Loucy (cell line): ENCODE measurements around the gene UBL3.

Experiments
- H2AFZ ChIP-seq: fragments of 200-600 bp; sonication (generic); 2 replicates; pipeline ENCODE4 v1.6.0; 2016; ENCODE audit warnings: antibody characterized with exemption, mild to moderate bottlenecking, low read length, moderate library complexity
- H3F3A ChIP-seq: fragments of 200-600 bp; 2 replicates; pipeline ENCODE4 v1.6.0; 2016; ENCODE audit warnings: antibody characterized with exemption, low read depth, mild to moderate bottlenecking
- H3K27me3 ChIP-seq: fragments of 200-600 bp; sonication (generic); 2 replicates; pipeline ENCODE4 v1.6.1; 2014; ENCODE audit warnings: low read length, mild to moderate bottlenecking; ENCODE audit not compliant: insufficient read depth, poor library complexity, severe bottlenecking
- H3K36me3 ChIP-seq: fragments of 200-600 bp; sonication (generic); 2 replicates; pipeline ENCODE4 v1.6.1; 2016; ENCODE audit warnings: low read length; ENCODE audit not compliant: insufficient read depth
- H3K4me1 ChIP-seq: fragments of 200-600 bp; sonication (generic); 2 replicates; pipeline ENCODE4 v1.5.1; 2014; ENCODE audit warnings: low read length, mild to moderate bottlenecking; ENCODE audit not compliant: insufficient read depth, poor library complexity, severe bottlenecking
- H3K4me2 ChIP-seq: fragments of 200-600 bp; sonication (generic); 2 replicates; pipeline ENCODE4 v1.6.0; 2014; ENCODE audit warnings: antibody characterized with exemption, low read length, low read depth, mild to moderate bottlenecking; ENCODE audit not compliant: poor library complexity, severe bottlenecking
- H3K4me3 ChIP-seq: fragments of 200-600 bp; sonication (generic); 2 replicates; pipeline ENCODE4 v1.5.1; 2014; ENCODE audit warnings: low read length, mild to moderate bottlenecking, mixed read lengths; ENCODE audit not compliant: poor library complexity, severe bottlenecking
- H3K79me2 ChIP-seq: fragments of 200-600 bp; sonication (generic); 2 replicates; pipeline ENCODE4 v1.6.1; 2014; ENCODE audit warnings: low read length; ENCODE audit not compliant: insufficient read depth
- H3K9ac ChIP-seq: fragments of 200-600 bp; sonication (generic); 2 replicates; pipeline ENCODE4 v1.6.0; 2014; ENCODE audit warnings: mild to moderate bottlenecking, low read depth, low read length, moderate library complexity; ENCODE audit not compliant: poor library complexity, severe bottlenecking
- H3K9me2 ChIP-seq: fragments of 200-600 bp; sonication (generic); replicated peaks from 2 replicates; pipeline ENCODE4 v1.6.1; 2016; ENCODE audit warnings: low read depth, low read length, mixed read lengths
- H3K9me3 ChIP-seq: fragments of 200-600 bp; sonication (generic); 2 replicates; pipeline ENCODE4 v1.6.1; 2014; ENCODE audit warnings: mild to moderate bottlenecking, antibody characterized with exemption, low read length, low read depth; ENCODE audit not compliant: insufficient read depth
- H4K20me1 ChIP-seq: fragments of 200-600 bp; sonication (generic); 2 replicates; pipeline ENCODE4 v1.6.0; 2014; ENCODE audit warnings: antibody characterized with exemption, low read length, mild to moderate bottlenecking; ENCODE audit not compliant: insufficient read depth, poor library complexity, severe bottlenecking
- CTCF ChIP-seq: fragments of 200-600 bp; sonication (generic); conservative IDR thresholded peaks from 2 replicates; pipeline ENCODE4 v1.5.1; 2014; ENCODE audit warnings: mild to moderate bottlenecking, antibody characterized with exemption, low read length
- EZH2phosphoT487 ChIP-seq: fragments of 200-600 bp; IDR thresholded peaks from 2 replicates; pipeline ENCODE4 v1.6.1; 2018; ENCODE audit warnings: antibody characterized with exemption, mild to moderate bottlenecking, moderate library complexity, borderline replicate concordance

UBL3 gene

GRCh38 chr13:29875646-29876045, 25.2 kb upstream of the UBL3 start:
- Histone ChIP-seq H3F3A (no peaks in the 10 kb centered on the region), H4K20me1 (no peaks in the 10 kb centered on the region), H3K9me3 (no peaks in the 10 kb centered on the region), H3K79me2 (no peaks in the 10 kb centered on the region), H3K9me2 (no peaks in the 10 kb centered on the region), H3K36me3 (no peaks in the 10 kb centered on the region), H3K4me3 (no peak overlapping the region), H3K27me3 (no peaks in the 10 kb centered on the region), H3K9ac (no peak overlapping the region), H3K4me2 (no peak overlapping the region), H3K4me1 (no peaks in the 10 kb centered on the region), H2AFZ (no peak overlapping the region)
- no peak for TF ChIP-seq CTCF
- TF ChIP-seq EZH2phosphoT487 = no peak

GRCh38 chr13:29868581-29868980, 18.2 kb upstream of the UBL3 start:
- H3K36me3 ChIP-seq = no peaks in the 10 kb centered on the region

GRCh38 chr13:29865934-29866333, 15.5 kb upstream of the UBL3 start:
- TF ChIP-seq EZH2phosphoT487 = no peak
- TF ChIP-seq CTCF = no peak
- H3K27me3 ChIP-seq = no peaks in the 10 kb centered on the region
- no peak overlapping the region for H3K9ac ChIP-seq
- no peaks in the 10 kb centered on the region for H4K20me1 ChIP-seq
- H3K4me2 ChIP-seq = no peak overlapping the region
- no peak overlapping the region for H2AFZ ChIP-seq
- H3K9me3 ChIP-seq = no peaks in the 10 kb centered on the region
- H3K4me3 ChIP-seq = no peak overlapping the region
- no peaks in the 10 kb centered on the region for H3K9me2 ChIP-seq
- H3K36me3 ChIP-seq = no peaks in the 10 kb centered on the region
- H3K4me1 ChIP-seq = no peaks in the 10 kb centered on the region
- no peaks in the 10 kb centered on the region for H3F3A ChIP-seq
- H3K79me2 ChIP-seq = no peaks in the 10 kb centered on the region

More at GRCh38 chr13:29868581-29868980, 18.2 kb upstream of the UBL3 start:
- Histone ChIP-seq H3K4me3 (no peak overlapping the region), H3K27me3 (no peaks in the 10 kb centered on the region), H3K9me2 (no peaks in the 10 kb centered on the region), H3K4me1 (no peaks in the 10 kb centered on the region), H3K9me3 (no peaks in the 10 kb centered on the region), H3K4me2 (no peak overlapping the region), H3K9ac (no peak overlapping the region), H2AFZ (no peak overlapping the region), H3F3A (no peaks in the 10 kb centered on the region), H4K20me1 (no peaks in the 10 kb centered on the region), H3K79me2 (no peaks in the 10 kb centered on the region)
- no peak for TF ChIP-seq CTCF
